NCI-H146 treated with DMSO at 0.1 percent for 48 hours (cell line): ENCODE data around the gene TSC22D1.

ENCODE experiments used
- DNase-seq: peaks from one replicate; lab custom pipeline; 2025; ENCODE audit not compliant: unreplicated experiment; lab: John Stamatoyannopoulos, UW

TSC22D1 gene

DNA sequence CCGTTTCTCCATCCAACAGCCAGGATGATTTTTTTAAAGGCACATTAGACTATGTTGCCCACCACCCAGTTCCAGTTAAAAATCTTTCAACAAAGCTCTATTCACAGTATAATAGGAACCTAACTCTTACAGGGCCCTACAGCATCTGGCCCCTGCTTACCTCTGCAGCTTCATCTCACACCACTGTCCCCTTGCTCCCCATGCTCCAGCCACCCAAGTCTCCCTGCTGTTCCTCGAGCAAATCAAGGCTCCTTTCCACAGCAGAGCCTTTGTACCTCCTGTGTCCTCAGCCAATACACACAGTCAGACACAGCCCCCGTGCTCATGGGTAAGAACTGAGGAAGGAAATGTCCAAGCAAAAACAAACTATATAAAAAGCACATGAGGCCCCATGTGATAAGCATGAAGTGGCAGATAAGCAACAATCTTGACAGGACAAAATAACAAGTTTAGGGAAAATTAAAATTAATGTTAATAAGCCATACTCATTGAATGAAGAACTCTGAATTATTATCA is 67.5 kb downstream of the TSC22D1 start:
- no peak for DNase-seq

DNA sequence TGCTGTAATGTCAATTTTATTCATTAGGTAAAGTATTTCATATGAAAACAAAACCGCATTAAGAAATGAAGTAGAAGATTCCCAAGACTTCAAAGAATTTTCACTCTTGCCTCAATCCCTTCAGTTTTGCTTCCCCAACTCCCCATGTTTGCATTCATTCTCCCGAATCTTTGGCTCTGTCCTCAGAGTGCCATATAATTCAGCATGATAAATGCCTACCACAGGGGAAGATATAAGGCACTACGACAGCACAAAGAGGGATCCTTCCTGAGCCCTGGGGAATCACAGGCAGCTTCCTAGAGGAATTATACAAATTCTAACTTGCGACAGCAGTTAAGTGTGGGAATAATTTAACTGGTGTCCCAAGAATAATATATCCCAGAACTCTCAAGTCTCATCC is 68.5 kb downstream of the TSC22D1 start:
- no peak for DNase-seq

DNA sequence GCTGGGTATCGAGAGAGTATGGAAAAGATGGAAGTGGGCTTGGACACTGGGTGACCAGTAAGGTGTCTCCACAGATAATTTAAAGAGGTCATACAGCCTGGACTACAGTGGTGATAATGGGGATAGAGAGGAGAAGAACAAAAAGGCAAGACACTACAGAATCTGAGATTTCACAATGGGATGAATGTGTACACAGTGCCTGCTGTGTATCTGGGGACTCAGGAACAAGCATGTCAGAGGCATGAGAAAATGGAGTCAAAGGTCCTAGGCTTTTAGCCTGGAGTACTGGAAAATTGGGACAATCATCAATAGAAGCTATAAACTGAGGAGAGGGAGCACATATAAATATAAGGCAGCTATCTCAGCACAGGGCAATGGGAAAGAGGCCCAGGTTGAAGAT is 69.4 kb downstream of the TSC22D1 start:
- peak; percentile 15 for DNase-seq

DNA sequence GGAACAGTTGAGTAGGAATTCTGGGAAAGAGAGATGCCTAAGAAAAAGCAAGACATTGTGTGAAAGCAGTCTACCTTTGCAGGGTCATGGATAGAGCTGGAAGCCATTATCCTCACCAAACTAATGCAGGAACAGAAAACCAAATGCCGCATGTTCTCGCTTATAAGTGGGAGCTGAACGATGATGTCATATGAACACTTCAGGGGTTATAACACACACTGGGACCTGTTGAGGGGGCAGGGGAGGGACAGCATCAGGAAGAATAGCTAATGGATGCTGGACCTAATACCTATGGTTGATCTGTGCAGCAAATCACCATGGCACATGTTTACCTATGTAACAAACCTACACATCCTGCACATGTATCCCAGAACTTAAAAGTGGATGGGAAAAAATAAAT is 69.9 kb downstream of the TSC22D1 start:
- no peak for DNase-seq

DNA sequence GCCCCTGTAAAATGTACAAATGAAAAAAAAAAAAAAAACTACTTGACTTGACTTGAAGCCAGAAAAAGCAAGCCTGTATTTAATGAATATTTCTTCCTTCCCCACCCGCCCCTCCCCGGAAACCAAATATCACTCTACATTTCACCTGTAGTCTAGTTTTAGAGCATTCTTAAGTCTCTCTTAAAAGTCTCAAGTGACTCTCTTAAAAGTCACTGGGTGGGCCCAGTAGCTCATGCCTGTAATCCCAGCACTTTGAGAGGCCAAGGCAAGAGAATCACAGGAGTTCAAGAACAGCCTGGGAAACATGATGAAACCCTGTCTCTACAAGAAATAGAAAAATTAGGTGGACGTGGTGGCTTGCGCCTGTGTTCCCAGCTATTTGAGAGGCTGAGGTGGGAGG is 72.0 kb downstream of the TSC22D1 start:
- no peak for DNase-seq

DNA sequence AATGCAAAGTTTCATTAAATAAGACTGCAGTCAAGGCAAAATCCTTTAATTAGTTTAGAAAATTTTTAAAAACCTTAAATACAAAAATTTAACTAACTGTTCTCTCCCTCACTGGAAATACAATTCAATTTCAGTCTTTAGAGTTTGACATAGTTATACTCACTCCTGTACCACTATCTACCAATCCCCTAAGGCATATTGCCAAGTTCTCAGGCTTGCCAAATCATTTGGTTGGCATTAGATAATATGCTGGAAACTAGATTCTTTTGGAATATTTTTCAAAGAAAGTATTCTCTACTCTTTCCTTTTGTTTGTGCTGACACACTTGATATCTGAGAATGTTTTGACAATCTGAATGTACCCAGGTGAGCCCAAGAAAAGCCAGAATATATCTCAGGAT is 77.2 kb downstream of the TSC22D1 start:
- DNase-seq: no peak

DNA sequence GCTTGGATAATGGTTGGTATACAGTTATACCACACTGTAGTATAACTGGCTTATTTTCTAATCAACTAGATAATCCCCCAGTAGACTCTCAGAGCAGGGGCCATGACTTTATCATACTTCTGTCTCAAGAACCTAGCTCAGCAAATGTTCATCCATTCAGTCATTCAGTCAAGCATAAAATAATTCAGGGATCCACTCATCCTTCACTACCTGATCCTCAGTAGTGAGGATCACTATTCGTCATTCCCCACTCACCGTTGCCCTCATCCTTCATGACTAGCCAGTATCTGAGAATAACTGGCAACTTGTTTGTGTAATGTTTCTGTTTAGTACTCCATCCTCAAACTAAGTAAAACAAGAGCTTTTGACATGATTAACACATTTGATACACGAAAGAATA is 77.6 kb downstream of the TSC22D1 start:
- no peak for DNase-seq

DNA sequence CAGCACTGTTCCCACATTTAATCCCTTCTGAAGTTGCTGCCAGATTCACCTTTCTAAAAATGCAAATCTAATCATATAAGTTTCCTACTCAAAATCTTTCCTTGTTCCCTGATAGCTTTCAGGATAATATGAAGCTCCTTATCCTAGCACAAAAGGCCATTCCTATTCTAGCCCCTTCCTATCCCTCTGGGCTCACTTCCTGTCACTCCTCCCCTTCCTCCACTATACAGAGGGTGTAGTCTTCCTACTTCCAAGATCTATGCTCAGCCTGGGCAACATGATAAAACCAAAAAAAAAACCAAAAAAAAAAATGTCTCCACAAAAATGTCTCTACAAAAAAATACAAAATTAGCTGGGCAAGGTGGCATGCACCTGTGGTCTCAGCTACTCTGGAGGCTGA is 78.3 kb downstream of the TSC22D1 start:
- no peak for DNase-seq

DNA sequence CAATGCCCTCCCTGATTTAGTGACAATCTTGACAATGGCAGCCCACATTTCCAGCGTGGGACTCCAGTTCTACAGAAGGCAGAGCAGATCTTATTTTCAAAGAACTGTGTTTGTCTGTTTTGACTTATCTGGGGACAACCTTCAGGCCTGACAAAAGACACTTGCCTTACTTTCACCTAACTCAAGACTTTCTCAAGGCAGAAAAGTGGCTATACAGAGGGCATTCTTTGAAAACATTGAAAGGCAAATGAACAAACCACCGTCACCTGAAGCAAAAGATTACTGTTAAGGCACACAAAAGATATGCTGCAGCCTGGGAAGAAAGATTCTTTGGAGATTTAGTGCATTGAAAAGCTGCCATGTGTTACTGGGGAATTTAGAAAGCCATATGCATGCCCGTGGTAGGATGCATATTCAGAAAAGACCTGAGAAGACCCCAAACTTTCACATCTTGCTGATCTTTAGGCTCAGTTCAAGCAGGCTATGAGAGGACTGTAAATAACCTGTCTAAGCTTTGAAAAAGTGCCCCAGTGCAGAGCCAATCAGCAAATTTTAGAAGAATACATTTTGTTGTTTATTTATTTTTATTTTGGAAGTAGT is 82.8 kb downstream of the TSC22D1 start:
- DNase-seq: no peak

DNA sequence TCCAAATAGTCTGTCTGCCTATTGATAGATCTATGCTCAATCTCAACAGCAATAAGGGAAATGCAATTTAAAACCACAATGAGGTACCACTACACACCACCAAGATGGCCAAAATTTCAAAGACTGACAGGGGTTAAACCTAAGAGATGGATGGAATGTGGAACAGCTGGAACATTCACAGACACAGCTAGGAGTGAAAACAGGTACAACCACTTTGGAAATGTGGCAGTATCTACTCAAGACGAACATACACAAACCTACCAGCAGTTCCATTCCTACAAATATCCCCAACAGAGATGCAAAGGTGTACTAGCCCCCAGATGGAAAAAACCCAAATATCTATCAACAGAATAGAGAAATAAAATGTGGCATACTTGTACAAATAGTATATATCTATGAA is 86.4 kb downstream of the TSC22D1 start:
- DNase-seq: no peak

DNA sequence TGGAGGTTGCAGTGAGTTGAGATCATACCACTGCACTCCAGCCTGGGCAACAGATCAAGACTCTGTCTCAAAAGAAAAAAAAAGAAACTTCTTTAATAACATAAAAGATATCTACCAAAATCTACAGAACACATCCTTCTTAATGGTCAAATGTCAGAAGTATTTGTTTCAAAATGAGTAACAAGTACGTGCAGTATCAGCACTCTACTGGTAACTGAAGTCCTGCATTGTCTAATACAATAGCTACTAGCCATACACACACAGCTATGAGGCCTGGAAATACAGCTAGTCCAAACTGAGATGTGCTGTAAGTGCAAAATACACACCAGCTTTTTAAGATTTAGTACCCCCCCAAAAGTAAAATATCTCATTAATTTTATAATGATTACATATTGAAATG is 88.1 kb downstream of the TSC22D1 start:
- no peak for DNase-seq

DNA sequence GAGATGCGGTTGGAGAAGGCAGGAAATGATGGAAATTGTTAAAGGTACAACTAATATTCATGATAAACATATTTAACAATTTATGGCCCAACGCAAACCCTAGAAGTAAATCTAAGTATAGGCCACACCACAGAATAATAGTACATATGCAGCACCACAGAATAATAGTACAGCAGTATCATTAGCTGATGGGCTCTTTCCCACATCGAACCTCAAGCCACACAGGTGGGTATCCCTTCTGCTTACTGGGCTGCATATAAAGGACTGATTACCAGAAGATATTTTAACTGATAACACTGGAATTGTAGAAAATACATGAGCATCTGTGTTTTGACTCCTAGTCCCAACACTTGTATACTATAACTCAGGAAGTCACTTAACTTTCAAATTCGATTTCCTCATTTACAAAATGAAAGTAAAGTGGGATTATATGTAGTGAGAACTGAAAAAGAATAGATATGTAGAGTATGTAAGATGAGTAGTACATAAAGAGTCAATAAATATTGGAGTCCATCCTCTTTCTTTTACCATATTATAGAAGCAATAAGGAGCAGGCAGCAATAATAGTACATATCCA is 91.5 kb downstream of the TSC22D1 start:
- no peak for DNase-seq

DNA sequence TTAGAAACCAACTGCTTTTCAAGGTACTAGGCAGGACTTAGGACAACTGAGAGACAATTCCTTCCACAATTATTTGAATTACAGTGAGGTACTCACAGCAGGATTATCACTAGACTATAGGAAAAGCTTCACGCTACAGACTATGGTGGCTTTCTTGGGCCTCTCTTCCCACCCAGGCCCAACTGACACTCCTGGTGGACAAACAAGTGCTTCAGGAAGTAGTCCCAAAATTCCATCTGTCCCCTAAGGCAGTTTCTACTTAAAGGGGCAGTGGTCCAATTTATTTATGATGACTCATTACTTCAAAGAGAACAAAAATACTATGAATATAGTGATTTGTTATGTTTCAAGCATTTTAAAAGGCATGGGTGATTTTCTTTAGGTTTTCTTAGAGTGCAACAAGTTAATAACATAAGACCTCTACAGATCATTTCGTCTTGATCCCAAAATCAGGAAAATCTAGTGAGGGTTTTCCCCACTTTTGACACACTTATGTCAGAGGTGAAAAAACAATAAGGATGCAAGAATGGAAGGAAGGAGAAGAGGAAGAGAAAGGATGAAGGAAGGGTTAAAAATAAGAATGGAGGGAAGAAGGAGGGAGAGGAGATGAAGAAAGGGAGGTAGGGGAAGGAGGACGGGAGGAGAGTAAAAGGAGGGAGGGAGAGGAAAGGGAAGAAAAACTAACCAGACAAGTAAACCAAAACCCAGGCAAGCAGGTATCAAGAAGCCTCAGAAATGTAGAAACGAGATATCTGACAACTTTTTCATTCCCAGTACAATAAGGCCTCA is 101.8 kb downstream of the TSC22D1 start:
- DNase-seq: no peak

DNA sequence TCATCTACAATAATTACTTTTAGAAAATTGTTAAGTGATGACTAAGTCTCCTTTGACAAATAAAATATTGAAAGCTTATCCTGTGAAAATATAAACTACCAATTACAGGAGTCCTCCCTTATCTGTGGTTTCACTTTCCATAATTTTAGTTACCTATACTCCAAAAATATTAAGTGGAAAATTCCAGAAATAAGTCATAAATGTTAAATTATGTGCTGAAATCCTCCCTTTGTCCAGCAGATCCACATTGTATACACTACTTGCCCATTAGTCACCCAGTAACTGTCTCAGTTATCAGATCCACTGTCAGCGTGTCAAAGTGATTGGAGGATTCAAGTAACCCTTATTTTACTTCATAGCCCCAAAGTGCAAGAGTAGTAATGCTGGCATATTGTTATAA is 104.4 kb downstream of the TSC22D1 start:
- no peak for DNase-seq

DNA sequence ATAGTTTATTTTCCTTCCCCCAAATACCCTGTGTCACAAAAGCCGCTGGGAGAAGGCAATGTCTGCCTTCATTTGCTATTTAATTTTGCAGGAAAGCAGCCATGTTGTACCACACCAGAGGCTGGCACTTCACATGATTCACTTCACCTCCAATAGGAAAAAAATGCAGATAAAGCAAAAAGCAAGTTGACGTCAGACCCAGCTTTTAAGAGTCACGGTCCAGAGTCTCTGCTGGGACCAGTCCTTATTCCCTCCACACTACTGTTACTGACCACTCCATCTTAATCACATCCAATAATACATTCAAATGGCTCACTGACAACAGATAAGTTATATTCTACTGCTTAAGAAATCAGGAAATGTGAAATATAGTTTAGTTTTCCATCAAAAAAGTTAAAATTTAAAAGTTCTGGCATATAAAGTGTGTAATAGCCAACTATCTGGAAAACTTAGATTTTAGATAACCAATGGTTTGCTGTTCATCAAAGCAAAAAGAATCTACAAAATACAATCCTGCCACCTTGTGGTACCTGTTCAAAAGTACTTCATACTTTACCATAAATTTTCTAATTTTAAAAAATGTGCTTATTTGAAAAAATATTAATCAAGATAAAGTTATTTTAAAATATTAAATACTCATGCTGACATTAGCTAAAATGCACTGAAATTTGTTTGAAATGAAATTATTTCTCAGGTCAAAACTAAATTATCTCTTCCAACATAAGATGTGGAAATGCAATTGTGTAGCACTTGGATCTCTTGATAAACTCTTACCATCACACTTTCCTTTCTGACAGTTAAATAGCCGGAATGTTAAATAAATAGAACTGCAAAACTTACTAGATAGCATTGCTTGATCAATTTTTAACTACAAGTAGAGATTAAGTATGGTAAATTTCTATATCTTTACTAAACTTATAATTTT is 105.2 kb downstream of the TSC22D1 start:
- DNase-seq: peak; percentile 1

DNA sequence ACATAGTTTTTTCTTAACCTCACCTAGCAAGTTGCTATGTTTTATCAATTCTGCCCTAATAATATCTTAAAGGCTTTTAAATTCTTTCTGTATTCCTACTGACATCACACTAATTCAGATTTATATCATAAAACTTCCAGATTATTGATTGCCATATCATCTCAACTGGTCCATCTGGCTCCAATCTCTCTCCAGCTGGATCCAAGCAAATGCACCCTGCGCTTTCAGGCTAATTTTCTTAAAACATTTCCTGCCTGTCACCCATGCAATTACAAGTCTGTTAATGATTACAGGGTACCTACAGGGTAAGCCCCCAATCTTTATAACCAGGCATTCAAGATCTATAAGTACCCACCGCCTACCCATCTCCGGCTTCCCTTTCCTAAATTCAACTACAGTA is 107.3 kb downstream of the TSC22D1 start:
- DNase-seq: no peak

DNA sequence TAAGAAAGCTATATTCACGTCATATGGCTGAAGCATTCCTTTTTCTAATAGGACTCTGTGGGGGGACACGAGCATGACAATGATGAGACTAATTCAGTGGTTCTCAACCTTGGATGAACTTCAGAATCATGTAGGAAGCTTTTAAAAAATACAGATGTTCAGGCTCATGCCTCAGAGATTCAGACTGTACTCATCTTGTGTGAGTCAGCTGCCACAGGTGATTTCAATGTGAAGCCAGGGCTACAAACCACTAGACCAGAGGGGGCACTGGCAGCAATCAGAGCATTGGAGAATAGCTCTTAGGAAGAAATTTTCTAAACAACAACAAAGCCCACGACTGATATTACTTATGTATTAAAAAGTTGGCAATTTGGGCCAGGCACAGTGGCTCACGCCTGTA is 110.8 kb downstream of the TSC22D1 start:
- no peak for DNase-seq

DNA sequence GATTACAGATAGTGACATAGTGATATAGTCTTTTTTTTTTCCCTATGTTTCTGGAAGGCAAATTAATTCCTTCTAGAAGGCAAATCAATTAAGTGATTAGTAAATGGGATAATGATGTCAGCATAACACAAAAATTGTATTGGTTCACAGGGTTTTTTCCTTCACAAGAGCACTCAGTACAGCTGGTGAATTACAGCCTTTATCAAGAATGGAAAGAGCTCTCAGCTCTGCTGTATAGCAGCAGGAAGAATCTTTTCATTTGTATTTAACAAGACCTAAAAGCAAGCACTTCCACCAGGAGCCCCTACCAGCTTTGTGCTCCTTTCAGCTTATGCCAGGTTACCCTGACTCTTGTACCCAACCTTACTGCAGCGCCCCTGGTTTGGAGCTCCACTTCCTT is 111.7 kb downstream of the TSC22D1 start:
- DNase-seq: no peak

DNA sequence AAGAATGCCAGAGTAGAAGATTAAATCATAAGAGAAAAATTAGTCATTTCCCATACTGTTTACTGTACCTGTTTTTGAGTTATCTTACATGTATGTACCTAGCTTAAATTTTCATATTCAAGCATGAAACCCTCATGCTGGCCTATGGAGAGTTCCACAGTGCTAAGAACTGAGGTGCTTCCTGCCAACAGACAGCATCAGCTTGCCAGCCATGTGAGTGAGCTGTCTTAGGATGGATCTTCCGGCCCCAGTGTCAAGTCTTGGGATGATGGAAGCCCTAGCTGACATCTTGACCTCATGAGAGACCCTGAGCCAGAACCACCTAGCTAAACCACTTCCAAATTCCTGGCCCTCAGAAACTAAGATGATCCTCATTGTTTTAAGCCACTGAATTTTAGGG is 112.4 kb downstream of the TSC22D1 start:
- DNase-seq: no peak

DNA sequence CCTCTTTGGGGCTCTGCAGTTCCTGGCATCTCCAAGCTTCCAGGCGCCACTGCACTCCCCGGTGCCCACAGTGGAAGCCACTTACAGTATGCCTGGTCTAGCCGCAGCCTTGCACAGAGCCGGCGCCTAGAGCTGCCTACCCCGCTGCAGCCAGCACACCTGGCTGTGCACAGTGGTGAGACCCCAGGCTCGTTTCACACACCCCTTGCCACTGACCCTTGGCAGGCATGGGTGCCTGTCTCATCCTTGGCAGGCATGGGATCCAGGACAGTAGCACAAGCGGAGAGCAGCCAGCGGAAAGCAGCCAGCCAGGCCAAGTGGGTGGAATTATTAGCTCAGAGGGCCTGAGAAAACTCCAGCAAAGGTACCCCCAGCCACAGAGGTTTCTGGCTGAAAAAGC is 116.5 kb downstream of the TSC22D1 start:
- no peak for DNase-seq

DNA sequence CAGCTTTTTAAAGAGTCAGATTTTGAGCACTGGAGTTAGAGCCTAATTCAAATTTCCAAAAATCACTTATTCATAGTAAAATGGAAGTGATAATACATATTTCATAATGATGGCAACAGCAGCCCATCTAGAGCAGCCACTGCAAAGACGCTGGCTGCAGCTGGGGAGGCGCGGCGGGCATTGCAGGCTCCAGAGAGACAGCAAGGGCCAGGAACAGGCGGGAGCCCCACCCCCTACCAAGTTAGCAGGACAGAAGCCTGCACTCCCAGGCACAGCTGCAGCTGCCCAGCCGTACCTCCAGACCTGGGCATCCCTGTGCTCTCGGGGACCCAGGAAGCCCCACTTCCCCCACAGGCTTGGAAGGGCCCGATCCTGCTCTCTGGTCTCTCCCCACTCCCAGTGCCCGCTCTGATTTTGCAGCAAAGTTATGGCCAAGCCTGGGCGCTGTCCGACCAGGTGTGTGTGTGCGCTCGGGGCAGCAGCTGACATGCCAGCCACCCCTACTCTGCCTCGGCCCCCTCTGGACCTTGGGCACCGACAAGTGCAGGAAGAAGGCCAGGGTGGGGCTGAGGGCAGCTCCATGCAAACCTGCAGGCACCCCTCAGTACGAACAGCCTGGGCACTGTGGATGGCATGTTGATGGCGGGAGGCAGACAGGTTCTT is 117.7 kb downstream of the TSC22D1 start:
- no peak for DNase-seq
